Activated CD8-positive, alpha-beta memory T cell treated with anti-CD3 and anti-CD28 coated beads, Interleukin-2, amount 50 U/mL, for 24 hours (primary cell): ENCODE measurements around the gene GRIK1.

Experiments used
- DNase-seq: peaks from one replicate; pipeline ENCODE4 v3.0.0-alpha.2; 2020; ENCODE audit errors: extremely low read depth

GRIK1 gene

GRCh38 chr21:29786496-29787360 is 153.1 kb downstream of the GRIK1 start:
- DNase-seq, result no peak

GRCh38 chr21:29777160-29777559 is 162.6 kb downstream of the GRIK1 start:
- no peak for DNase-seq

DNA sequence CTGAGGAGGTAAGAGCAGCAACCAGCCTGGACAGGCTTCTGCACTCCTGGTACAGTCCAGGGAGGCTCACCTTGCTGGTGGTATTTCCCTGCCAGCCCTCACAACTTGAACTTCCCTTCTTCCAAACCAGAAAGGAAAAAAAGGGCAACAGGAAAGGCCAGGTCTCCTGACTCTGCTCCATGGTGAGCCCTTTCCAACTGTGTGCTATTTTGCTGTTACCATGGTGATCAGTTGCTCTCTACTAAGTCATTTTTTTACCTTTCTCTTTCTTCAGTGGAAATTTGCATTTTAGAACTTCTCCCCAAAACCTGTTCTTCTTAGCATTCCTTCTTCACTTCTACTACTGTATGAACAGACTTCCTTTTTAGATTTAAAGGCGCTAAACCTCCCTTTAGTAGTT is 164.3 kb downstream of the GRIK1 start:
- DNase-seq, result no peak

DNA sequence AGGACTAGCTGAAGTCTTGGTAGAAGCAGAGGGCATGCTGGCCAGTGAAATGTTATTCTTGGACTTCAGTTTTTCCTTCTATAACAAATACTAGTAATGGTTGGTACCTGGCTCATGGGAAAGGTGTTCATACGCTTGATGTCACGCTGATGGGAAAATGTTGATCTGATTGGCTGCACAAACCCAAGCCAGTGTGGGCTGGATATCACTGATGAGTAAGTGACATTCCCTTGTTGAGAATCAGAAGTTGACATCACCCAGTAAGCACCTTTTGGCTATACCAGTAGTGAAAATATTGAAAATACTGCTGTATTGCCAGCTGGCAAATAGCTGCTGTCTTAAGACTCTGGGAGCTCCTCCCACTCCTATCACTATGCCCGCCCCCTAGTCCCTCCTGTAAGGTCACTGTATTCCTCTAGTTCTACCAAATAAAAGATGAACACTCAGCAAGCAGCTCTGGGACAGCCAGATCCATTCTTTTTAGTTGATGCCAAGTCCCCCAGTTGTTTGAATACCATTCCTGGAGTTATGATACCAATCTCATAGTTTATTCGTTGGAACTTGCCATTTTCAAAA is 168.2 kb downstream of the GRIK1 start:
- no peak for DNase-seq

- DNase-seq, result no peak
Observed at GRCh38 chr21:29763674-29764073, 176.1 kb downstream of the GRIK1 start.

GRCh38 chr21:29762570-29763082 is 177.2 kb downstream of the GRIK1 start:
- no peak for DNase-seq

DNA sequence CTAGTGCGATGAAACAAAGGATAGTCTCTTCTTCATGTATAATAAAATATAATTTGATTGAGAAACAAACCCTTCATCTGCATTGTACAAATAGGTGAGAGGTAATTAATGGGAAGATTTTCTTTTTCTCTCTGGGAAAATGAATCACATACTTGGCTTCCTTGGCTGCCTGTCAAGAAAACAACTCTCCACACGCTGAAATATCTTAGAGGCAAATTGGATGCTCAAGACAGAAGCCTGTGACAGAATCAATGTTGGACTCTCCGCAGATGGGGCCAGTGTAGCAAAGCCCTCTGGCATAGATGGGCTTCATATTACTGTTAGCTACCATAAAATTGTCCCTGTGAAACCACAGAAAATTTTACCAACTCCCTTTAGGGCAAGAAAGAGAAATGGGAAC is 186.6 kb downstream of the GRIK1 start:
- no peak for DNase-seq

- no peak for DNase-seq
Observed at GRCh38 chr21:29751473-29752185, 188.2 kb downstream of the GRIK1 start.

- no peak for DNase-seq
Observed at GRCh38 chr21:29749957-29750356, 189.8 kb downstream of the GRIK1 start.

GRCh38 chr21:29749223-29749622 is 190.6 kb downstream of the GRIK1 start:
- no peak for DNase-seq

GRCh38 chr21:29748391-29749167 is 191.2 kb downstream of the GRIK1 start:
- DNase-seq, result no peak

DNA sequence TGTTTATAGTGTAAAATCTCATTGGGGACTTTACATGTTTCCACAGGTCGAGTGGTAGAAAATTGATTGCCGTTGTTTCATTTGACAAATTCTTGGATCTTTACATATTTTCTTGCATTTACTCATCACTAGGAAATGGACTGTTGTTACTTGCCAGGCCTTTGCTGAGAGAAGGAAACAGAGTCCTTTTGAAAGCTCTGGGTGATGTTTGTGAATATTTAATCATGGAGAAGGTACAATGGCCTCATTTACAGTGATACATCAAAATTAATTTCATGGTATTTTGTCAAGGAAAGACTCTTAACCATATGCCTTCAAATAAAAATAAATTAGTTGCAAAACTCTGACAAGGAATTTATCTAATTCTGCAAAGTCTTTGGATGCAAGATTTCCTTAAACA is 198.0 kb downstream of the GRIK1 start:
- DNase-seq, result no peak

- DNase-seq, result no peak
Observed at GRCh38 chr21:29739176-29739575, 200.6 kb downstream of the GRIK1 start.

GRCh38 chr21:29738730-29739129 is 201.1 kb downstream of the GRIK1 start:
- DNase-seq, result no peak

- DNase-seq, result no peak
Observed at GRCh38 chr21:29737186-29737585, 202.6 kb downstream of the GRIK1 start.

- no peak for DNase-seq
Observed at GRCh38 chr21:29730281-29730680, 209.5 kb downstream of the GRIK1 start.

DNA sequence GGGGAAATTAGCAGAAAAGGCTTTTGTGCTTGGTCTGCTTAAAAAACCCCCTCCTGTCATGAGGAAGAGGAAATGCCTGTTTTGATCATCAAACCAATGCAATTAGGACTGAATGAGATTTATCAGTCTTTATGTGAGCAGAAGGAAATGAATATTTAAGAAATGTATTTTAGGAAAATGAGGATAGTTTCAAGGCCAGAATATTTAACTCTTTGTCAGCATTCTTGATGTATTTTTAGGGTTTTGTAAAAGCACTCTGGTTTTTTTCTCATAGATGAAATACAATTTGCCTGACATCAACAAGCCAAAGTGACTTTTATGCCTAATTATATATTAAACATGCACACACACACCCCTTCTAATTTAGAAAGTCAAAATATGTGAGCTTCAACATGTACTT is 213.8 kb downstream of the GRIK1 start:
- DNase-seq, result no peak

DNA sequence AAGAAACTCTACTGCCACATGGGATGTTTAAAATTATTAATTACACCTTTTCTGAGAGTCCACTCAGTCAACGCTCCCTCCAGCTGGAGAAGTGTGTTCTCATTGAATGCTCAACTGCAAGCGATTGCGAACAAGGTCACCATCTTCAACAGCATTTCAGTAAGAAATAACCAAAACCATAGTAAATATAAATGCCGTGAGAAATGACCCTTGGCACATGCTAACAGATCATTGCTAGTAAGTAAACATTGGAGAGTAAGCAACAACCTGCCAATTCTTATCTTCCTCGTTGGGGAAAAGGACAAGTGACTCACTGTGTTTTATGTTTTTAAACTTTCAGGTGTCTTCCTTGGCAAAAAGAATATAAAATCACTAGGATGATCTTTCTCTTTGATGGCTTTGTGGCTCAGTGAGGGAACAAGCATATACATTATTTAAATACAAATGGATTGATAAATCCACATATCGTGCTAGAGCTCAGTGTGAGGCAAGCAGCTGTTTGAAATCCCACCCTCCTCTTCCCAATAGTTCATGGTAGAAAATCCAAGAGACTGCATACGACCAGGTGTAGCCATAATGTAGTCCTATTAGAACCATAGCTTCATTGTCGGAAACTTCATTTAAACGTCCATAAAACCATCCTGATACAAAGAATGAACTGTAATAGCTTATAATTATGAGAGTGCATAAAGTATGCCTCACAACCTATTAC is 214.6 kb downstream of the GRIK1 start:
- DNase-seq, result no peak

DNA sequence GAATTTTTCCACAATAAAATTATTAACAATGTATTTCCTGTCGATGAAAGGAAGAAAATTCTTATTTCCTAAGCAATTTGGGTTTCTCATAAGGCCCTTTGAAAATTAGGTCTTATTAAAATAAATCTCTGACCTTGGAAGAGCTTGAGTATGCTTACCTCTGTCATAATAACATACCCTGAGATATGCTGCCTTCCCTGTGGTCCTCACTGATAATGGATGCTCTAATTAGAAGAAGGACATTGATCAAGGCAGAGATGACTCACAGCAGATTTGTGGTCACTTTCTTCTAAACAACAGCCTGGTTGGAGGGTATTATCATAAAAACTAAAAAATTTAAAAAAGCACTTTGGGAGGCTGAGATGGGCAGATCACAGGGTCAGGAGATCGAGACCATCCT is 217.8 kb downstream of the GRIK1 start:
- DNase-seq, result no peak

DNA sequence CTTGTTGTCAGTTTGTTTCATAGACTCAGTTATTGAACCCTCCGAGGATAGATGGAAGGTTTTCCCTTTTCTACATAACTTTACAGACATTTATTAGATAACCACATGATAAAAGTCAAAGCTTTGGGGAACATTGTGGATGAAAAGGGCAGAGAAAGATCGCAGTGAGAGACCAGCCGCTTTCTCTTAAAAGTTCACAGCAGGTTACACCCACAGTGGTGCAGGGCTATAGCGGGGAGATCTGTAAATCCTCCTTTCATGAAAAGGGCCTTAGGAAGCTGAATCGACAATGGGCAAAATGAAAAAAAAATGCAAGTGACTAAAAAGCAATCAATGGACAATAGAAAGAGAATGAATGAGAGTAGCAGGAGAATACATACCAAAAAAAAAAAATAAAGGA is 218.6 kb downstream of the GRIK1 start:
- DNase-seq, result no peak

GRCh38 chr21:29719521-29719920 is 220.3 kb downstream of the GRIK1 start:
- DNase-seq, result no peak
